HG02973 (cell line): Measurements from ENCODE around the gene SNORC.
"Not testable (repeated sequence)": the region's sequence is repeated elsewhere in the genome, so short reads cannot be mapped to it uniquely, and the experiment has no call there.

Experiments used
- ATAC-seq: cut with Tn5 transposase; IDR thresholded peaks from one replicate; pipeline ENCODE4 v1.9.1; 2021; ENCODE audit warnings: moderate library complexity; ENCODE audit not compliant: unreplicated experiment

The SNORC gene

GRCh38 chr2:232870018-232870765 lies at the start of gene SNORC:
TSS of gene SNORC (plus strand) at chr2:232870264. CDS start at chr2:232870342, 78 bp downstream.
- no peak for ATAC-seq

- ATAC-seq, result no peak
Measured at GRCh38 chr2:232829988-232830387, 40.1 kb upstream of the SNORC start.

GRCh38 chr2:232831496-232831895 lies 38.6 kb upstream of the SNORC start:
- no peak for ATAC-seq

- no peak for ATAC-seq
Measured at GRCh38 chr2:232833830-232834229, 36.2 kb upstream of the SNORC start.

GRCh38 chr2:232835687-232836208 lies 34.3 kb upstream of the SNORC start:
- no peak for ATAC-seq

GRCh38 chr2:232836934-232837333 lies 33.1 kb upstream of the SNORC start:
- ATAC-seq, result no peak

- ATAC-seq, result peak; percentile 65
Measured at GRCh38 chr2:232838406-232838874, 31.6 kb upstream of the SNORC start.

GRCh38 chr2:232839411-232840079 lies 30.5 kb upstream of the SNORC start:
- no peak for ATAC-seq

GRCh38 chr2:232842689-232843088 lies 27.4 kb upstream of the SNORC start:
- no peak for ATAC-seq

GRCh38 chr2:232843834-232844233 lies 26.2 kb upstream of the SNORC start:
- no peak for ATAC-seq

- no peak for ATAC-seq
Measured at GRCh38 chr2:232846055-232846454, 24.0 kb upstream of the SNORC start.

- no peak for ATAC-seq
Measured at GRCh38 chr2:232850039-232850438, 20.0 kb upstream of the SNORC start.

GRCh38 chr2:232852081-232852480 lies 18.0 kb upstream of the SNORC start:
- not testable (repeated sequence) for ATAC-seq

- ATAC-seq, result no peak
Measured at GRCh38 chr2:232852676-232853075, 17.4 kb upstream of the SNORC start.

- no peak for ATAC-seq
Measured at GRCh38 chr2:232854082-232854481, 16.0 kb upstream of the SNORC start.

GRCh38 chr2:232857158-232857563 lies 12.9 kb upstream of the SNORC start:
- ATAC-seq, result no peak

- ATAC-seq, result no peak
Measured at GRCh38 chr2:232859385-232859916, 10.6 kb upstream of the SNORC start.

- no peak for ATAC-seq
Measured at GRCh38 chr2:232860593-232861241, 9.3 kb upstream of the SNORC start.

GRCh38 chr2:232861353-232861752 lies 8.7 kb upstream of the SNORC start:
- ATAC-seq, result no peak

GRCh38 chr2:232863996-232864395 lies 6.1 kb upstream of the SNORC start:
- ATAC-seq, result no peak

GRCh38 chr2:232865165-232865564 lies 4.9 kb upstream of the SNORC start:
- no peak for ATAC-seq
